Measurements from ENCODE around the gene HBE1.

The HBE1 gene

GRCh38 chr11:5277807-5278382, 8.2 kb upstream of the HBE1 start:
- no peak for TF ChIP-seq CTCF (IDR thresholded peaks at IDR 0.05; ENCODE audit: low read depth, low read length)
- H3K4me3 ChIP-seq (ENCODE audit: low read depth, low read length) = no peak overlapping the region

DNA sequence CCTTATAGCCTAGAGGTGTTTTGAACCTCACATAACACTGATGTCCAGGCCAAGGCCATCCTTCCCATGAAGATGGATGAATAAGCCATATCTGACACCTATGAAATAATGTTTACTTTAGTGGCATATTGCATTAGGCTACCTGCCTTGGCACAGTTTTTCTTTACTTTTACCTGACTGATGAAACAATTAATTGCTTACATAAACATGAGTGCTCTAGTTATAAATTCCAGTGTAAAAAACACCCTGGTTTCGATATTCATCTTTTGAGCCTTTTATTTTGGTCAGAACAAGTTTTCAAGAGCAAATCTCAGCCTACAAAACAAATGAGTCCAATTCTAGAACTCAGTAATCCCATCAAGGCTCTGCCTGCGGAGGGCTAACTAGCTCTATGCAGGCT, 7.0 kb upstream of the HBE1 start:
- no peak for TF ChIP-seq CTCF (IDR thresholded peaks at IDR 0.05; ENCODE audit: low read depth, low read length)
- H3K4me3 ChIP-seq (ENCODE audit: low read depth, low read length) = no peak overlapping the region

GRCh38 chr11:5275369-5276110, 5.8 kb upstream of the HBE1 start:
- TF ChIP-seq CTCF (IDR thresholded peaks at IDR 0.05; ENCODE audit: low read depth, low read length) = no peak
- H3K4me3 ChIP-seq (ENCODE audit: low read depth, low read length) = no peak overlapping the region

DNA sequence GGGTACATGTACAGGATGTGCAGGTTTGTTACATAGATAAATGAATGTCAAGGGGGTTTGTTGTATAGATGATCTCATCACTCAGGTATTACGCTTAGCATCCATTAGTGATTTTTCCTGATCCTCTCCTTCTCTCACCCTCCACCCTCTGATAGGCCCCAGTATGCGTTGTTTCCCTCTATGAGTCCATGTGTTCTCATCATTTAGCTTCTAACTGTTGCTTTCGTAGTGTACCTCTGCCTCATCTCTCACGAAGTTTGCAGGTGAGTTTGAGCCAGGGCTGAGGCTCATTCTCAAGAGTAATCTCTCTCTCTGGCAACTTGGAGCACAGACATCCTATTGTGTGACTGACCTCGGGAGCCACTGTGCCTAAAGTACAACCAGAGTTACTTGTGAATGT, 4.7 kb upstream of the HBE1 start:
- H3K4me3 ChIP-seq (ENCODE audit: low read depth, low read length) = no peak overlapping the region
- no peak for TF ChIP-seq CTCF (IDR thresholded peaks at IDR 0.05; ENCODE audit: low read depth, low read length)

- no peak overlapping the region for H3K4me3 ChIP-seq (ENCODE audit: low read depth, low read length)
- no peak for TF ChIP-seq CTCF (IDR thresholded peaks at IDR 0.05; ENCODE audit: low read depth, low read length)
Measured at GRCh38 chr11:5272395-5273017, 2.8 kb upstream of the HBE1 start.

- no peak for TF ChIP-seq CTCF (IDR thresholded peaks at IDR 0.05; ENCODE audit: low read depth, low read length)
- no peak overlapping the region for H3K4me3 ChIP-seq (ENCODE audit: low read depth, low read length)
Measured at GRCh38 chr11:5267033-5267563, 2.6 kb downstream of the HBE1 start.

- TF ChIP-seq CTCF (IDR thresholded peaks at IDR 0.05; ENCODE audit: low read depth, low read length) = no peak
Measured at GRCh38 chr11:5266609-5267008, 3.1 kb downstream of the HBE1 start.

More at GRCh38 chr11:5266609-5267008, 3.1 kb downstream of the HBE1 start:
- H3K4me3 ChIP-seq (ENCODE audit: low read depth, low read length) = no peak overlapping the region
